ENCODE results near the gene TRMT2A.

DNA sequence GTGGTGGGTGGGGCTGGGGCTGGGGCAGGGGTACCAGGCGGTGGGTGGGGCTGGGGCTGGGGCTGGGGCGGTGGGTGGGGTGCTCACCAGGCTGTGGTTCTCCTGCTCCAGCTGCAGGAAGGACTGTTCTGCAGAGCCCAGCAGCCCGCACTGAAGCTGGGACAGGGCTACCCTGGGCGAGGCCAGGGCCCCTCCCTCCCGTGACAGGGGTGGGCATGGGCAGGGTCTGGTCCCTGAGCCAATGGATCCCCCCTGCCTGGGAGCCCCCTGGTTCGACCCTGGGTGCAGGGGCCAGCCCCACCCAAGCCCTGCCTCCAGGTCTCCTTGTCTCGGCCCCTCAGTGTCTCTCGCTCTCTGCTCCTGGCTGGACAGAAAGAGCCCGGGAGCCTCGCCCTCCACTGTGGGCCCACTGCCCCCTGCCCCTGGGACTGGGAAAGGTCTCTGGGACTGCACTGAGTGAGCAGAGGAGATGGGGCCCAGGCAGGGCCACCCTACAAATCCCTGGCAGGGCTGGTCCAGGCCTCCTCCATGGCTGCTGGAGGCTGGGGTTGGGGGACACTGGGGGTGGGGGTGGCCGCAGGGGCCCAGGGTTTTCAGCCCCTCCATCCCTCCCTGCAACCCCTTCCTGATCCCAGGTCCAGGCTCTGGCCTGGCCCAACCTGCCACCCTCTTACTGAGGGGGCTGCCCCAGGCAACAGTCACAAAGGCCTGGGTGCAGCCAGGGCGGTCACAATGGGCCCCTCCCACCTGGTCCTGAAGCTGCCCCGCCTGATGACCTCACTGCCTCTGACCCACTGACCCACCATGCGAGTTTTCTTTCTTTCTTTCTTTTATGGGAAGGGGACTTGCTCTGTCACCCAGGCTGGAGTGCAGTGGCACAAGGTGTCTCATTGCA is 33.6 kb upstream of the TRMT2A start, which contains the start of gene CCDC188:
- TF ChIP-seq, protein P1, sequence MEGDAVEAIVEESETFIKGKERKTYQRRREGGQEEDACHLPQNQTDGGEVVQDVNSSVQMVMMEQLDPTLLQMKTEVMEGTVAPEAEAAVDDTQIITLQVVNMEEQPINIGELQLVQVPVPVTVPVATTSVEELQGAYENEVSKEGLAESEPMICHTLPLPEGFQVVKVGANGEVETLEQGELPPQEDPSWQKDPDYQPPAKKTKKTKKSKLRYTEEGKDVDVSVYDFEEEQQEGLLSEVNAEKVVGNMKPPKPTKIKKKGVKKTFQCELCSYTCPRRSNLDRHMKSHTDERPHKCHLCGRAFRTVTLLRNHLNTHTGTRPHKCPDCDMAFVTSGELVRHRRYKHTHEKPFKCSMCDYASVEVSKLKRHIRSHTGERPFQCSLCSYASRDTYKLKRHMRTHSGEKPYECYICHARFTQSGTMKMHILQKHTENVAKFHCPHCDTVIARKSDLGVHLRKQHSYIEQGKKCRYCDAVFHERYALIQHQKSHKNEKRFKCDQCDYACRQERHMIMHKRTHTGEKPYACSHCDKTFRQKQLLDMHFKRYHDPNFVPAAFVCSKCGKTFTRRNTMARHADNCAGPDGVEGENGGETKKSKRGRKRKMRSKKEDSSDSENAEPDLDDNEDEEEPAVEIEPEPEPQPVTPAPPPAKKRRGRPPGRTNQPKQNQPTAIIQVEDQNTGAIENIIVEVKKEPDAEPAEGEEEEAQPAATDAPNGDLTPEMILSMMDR (IDR thresholded peaks at IDR 0.05; ENCODE audit: low read depth, low read length): no peak
- TF ChIP-seq EZH2phosphoT487 (IDR thresholded peaks at IDR 0.05; ENCODE audit: low read depth): no peak
